Measurements from ENCODE around the gene HSPA4. TPM values are rescaled to one million over a fixed set of nuclear protein-coding genes. Genes with fewer than 3 reads are reported as not detected.
"Not testable (repeated sequence)": the region's sequence is repeated elsewhere in the genome, so short reads cannot be mapped to it uniquely, and the experiment has no call there.

HSPA4 gene
- total and polyA plus RNA-seq, 2 experiments from 2014 or later: 57.1 to 79.7 TPM

DNA sequence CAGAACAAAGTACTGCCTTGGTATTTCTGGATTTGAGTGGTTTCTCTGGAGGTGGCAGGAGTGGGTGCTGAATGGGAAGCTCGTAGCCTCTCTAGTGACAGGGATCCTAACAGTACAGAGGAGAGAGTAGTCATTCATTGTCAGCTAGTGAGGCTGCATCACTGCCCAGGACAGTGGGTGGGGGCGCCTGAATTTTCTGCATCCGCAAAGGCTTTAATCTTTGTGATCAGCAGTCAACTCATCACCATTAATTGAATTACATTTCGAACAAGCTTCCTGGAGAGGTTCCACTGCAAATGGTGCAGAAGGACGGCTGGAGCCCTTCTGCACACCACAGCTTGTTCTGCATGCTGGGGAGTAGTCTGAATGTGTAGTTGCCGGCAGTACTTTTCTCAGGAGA lies 77.5 kb downstream of the HSPA4 start:
- Histone ChIP-seq H3K36me3 (no peaks in the 10 kb centered on the region), H3K4me1 (ENCODE audit: low read depth) (no peaks in the 10 kb centered on the region), H3K27me3 (no peaks in the 10 kb centered on the region), H3K27ac (no peak overlapping the region), H3K4me3 (no peak overlapping the region), H3K9me3 (ENCODE audit: low read depth) (no peaks in the 10 kb centered on the region)
- DNase-seq (ENCODE audit: low read depth in 1 of 2, low spot score in 1 of 2): no peak
- TF ChIP-seq, protein P1, sequence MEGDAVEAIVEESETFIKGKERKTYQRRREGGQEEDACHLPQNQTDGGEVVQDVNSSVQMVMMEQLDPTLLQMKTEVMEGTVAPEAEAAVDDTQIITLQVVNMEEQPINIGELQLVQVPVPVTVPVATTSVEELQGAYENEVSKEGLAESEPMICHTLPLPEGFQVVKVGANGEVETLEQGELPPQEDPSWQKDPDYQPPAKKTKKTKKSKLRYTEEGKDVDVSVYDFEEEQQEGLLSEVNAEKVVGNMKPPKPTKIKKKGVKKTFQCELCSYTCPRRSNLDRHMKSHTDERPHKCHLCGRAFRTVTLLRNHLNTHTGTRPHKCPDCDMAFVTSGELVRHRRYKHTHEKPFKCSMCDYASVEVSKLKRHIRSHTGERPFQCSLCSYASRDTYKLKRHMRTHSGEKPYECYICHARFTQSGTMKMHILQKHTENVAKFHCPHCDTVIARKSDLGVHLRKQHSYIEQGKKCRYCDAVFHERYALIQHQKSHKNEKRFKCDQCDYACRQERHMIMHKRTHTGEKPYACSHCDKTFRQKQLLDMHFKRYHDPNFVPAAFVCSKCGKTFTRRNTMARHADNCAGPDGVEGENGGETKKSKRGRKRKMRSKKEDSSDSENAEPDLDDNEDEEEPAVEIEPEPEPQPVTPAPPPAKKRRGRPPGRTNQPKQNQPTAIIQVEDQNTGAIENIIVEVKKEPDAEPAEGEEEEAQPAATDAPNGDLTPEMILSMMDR (IDR thresholded peaks at IDR 0.05; ENCODE audit: low read depth, low read length): no peak

DNA sequence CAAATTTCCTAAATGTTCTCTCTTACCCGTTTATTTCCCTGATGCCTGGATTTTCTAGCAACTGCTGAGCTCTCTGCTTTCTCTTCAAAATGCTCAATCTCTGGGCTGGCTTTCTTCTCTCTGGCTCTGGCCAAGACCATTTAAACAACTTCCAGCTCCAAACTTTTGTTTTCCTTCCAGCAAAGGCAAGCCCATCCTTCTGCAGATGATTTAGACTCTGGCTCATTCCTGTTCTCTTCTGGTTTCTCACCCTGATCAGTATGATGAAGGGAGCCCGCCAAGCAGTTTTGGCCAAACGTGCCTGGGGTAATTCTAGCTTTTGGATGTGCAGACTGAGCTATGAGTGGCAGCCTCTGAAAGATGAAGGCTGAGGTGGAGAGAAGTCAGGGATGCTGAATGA lies 78.1 kb downstream of the HSPA4 start:
- TF ChIP-seq, protein P1 (IDR thresholded peaks at IDR 0.05; ENCODE audit: low read depth, low read length): no peak

DNA sequence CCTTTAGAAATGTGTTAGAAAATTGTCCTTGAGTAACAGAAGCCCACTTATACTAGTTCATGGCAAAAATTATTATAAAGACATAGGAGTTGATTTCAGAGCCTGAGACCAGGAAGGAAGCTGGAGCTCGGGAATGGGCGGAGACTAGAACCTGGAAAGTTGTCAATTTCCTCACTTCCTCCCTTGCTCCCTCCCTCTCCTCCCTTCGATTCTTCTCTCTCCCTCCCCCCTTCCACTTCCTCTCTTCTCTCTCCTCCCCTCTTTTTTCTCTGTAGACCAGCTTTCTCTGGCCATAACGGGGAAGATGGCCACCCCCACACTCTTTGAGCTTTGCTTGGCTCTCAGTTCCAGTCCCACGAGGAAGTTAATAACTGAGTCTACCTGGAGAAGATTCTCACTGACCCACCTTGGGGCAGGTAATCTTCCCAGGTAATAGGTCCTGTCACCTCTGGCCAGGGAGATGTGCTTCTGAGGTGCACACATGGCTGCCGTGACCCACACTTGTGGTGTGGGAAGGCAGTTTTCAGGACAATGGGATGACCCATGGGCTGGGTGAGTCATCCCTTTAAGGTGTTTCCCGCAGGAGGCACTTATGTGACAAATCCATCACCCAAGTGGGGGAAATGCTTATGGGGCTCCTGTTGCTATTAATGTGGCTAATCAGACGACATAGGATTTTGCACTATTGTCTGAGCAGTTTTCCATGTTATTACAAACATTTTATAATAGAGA lies 78.7 kb downstream of the HSPA4 start:
- no peaks in the 10 kb centered on the region for H3K4me1 ChIP-seq (ENCODE audit: low read depth)
- no peak overlapping the region for H3K27ac ChIP-seq

More for the DNA sequence above, 78.1 kb downstream of the HSPA4 start:
- no peaks in the 10 kb centered on the region for H3K27me3 ChIP-seq
- H3K9me3 ChIP-seq (ENCODE audit: low read depth): no peaks in the 10 kb centered on the region
- no peaks in the 10 kb centered on the region for H3K4me1 ChIP-seq (ENCODE audit: low read depth)
- DNase-seq (ENCODE audit: low read depth in 1 of 2, low spot score in 1 of 2): no peak
- no peaks in the 10 kb centered on the region for H3K36me3 ChIP-seq
- no peak overlapping the region for H3K4me3 ChIP-seq
- no peak overlapping the region for H3K27ac ChIP-seq

DNA sequence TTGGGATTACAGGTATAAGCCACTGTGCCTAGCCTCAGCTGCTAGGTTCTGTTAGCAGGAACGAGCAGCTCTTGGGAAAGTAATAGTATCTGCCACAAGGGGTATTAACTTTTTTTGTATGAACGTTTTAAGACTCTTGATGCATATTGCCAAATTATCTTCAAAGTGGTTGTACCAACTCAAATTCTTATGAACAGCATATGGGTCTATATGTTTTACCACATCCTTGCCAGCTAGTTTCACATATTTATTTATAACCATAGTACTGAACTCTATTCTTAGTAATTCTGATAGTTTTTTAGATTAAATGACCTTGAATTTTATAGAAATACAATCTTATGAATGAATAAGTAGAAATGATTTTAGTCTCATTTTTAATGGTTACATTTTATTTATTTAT lies 80.9 kb downstream of the HSPA4 start:
- H3K27ac ChIP-seq: no peak overlapping the region
- no peaks in the 10 kb centered on the region for H3K36me3 ChIP-seq
- H3K9me3 ChIP-seq (ENCODE audit: low read depth): no peaks in the 10 kb centered on the region
- DNase-seq (ENCODE audit: low read depth in 1 of 2, low spot score in 1 of 2): no peak
- H3K27me3 ChIP-seq: no peaks in the 10 kb centered on the region
- no peak overlapping the region for H3K4me3 ChIP-seq
- TF ChIP-seq, protein P1 (IDR thresholded peaks at IDR 0.05; ENCODE audit: low read depth, low read length): no peak
- H3K4me1 ChIP-seq (ENCODE audit: low read depth): no peaks in the 10 kb centered on the region

More for the DNA sequence above, 78.7 kb downstream of the HSPA4 start:
- Histone ChIP-seq H3K27me3 (no peaks in the 10 kb centered on the region), H3K9me3 (ENCODE audit: low read depth) (no peaks in the 10 kb centered on the region), H3K36me3 (no peaks in the 10 kb centered on the region), H3K4me3 (no peak overlapping the region)
- TF ChIP-seq, protein P1 (IDR thresholded peaks at IDR 0.05; ENCODE audit: low read depth, low read length): no peak
- DNase-seq (ENCODE audit: low read depth in 1 of 2, low spot score in 1 of 2): peak in 1 of 2 donors; percentile 50

DNA sequence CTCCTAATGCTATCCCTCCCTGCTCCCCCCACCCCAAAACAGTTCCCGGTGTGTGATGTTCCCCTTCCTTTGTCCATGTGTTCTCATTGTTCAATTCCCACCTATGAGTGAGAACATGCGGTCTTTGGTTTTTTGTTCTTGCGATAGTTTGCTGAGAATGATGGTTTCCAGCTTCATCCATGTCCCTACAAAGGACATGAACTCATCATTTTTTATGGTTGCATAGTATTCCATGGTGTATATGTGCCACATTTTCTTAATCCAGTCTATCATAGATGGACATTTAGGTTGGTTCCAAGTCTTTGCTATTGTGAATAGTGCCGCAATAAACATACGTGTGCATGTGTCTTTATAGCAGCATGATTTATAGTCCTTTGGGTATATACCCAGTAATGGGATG lies 81.4 kb downstream of the HSPA4 start:
- H3K4me3 ChIP-seq; H3K9me3 ChIP-seq (ENCODE audit: low read depth); H3K36me3 ChIP-seq; H3K27me3 ChIP-seq; H3K4me1 ChIP-seq (ENCODE audit: low read depth); H3K27ac ChIP-seq; DNase-seq (ENCODE audit: low read depth in 1 of 2, low spot score in 1 of 2): not testable (repeated sequence)

DNA sequence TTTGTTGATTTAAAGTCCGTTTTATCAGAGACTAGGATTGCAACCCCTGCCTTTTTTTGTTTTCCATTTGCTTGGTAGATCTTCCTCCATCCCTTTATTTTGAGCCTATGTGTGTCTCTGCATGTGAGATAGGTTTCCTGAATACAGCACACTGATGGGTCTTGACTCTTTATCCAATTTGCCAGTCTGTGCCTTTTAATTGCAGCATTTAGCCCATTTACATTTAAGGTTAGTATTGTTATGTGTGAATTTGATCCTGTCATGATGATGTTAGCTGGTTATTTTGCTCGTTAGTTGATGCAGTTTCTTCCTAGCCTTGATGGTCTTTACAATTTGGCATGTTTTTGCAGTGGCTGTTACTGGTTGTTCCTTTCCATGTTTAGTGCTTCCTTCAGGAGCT lies 85.1 kb downstream of the HSPA4 start:
- H3K27ac ChIP-seq; H3K36me3 ChIP-seq; H3K9me3 ChIP-seq (ENCODE audit: low read depth); H3K4me3 ChIP-seq; H3K4me1 ChIP-seq (ENCODE audit: low read depth); DNase-seq (ENCODE audit: low read depth in 1 of 2, low spot score in 1 of 2); H3K27me3 ChIP-seq: not testable (repeated sequence)

Data from cardiac muscle cell (in vitro differentiated cells and primary cell).